ENCODE data around the gene DYNLT4. TPM values are rescaled to one million over a fixed set of nuclear protein-coding genes. Genes with fewer than 3 reads are reported as not detected.
A peak's percentile ranks its signal among the peaks of the same experiment; 100 is the strongest.
"Not testable (repeated sequence)": the region's sequence is repeated elsewhere in the genome, so short reads cannot be mapped to it uniquely, and the experiment has no call there.

The DYNLT4 gene
- total and polyA plus RNA-seq, 2 donors (not counting 3 experiments of a cell fraction or from before 2014, with no cell fraction given): 0.46 to 0.62 TPM

GRCh38 chr1:44811234-44811633, 4.1 kb upstream of the DYNLT4 start:
- POLR2A ChIA-PET: interaction anchor here (4.3 kb wide), 1 partner anchor 11 kb away, joined by 75 read pairs; the partner anchor contains the start of gene PLK3

GRCh38 chr1:44810762-44811105, 3.6 kb upstream of the DYNLT4 start:
- H2AFZ ChIP-seq (ENCODE audit: low read depth, low read length); H3K27me3 ChIP-seq (ENCODE audit: control insufficient read depth in 2 of 2, insufficient read depth in 2 of 2, low read length in 2 of 2); BruUV-seq (replicated peaks); H3K9me3 ChIP-seq (replicated peaks; ENCODE audit: control insufficient read depth, insufficient read depth, low read length); H3K9me1 ChIP-seq (replicated peaks; ENCODE audit: control insufficient read depth, extremely low read depth, insufficient read depth, low read length); FAIRE-seq; dilution Hi-C loops (cut with MboI; ENCODE audit: extremely low pct_ligation_motif_present, low sequenced_read_pairs); DNase-seq (ENCODE audit: low read depth, low spot score); H4K20me1 ChIP-seq (replicated peaks; ENCODE audit: control insufficient read depth, extremely low read depth, insufficient read depth, low read length): not testable (repeated sequence)
- Histone ChIP-seq H3K36me3 (ENCODE audit: control insufficient read depth in 2 of 2, extremely low read depth in 1 of 2, insufficient read depth in 2 of 2, low read length in 2 of 2) (peaks cover 5 to 15% of the 10 kb centered on the region in 2 experiments), H3K9ac (replicated peaks; ENCODE audit: extremely low read depth, insufficient read depth, low read length) (peak overlapping the region; percentile 99), H3K4me1 (ENCODE audit: control insufficient read depth, extremely low read depth, insufficient read depth, low read length) (peaks cover 66% of the 10 kb centered on the region), H3K4me2 (ENCODE audit: insufficient read depth, low read length) (peak overlapping the region; percentile 71), H3K79me2 (ENCODE audit: control insufficient read depth, insufficient read depth, low read length) (peaks cover 28% of the 10 kb centered on the region), H3K4me3 (replicated peaks in 1 of 3; ENCODE audit: insufficient read depth in 1 of 3, low read depth in 1 of 3, low read length in 3 of 3) (peak overlapping the region in 1 of 3 experiments; percentile 50), H3K27ac (ENCODE audit: insufficient read depth, low read depth, low read length) (peak overlapping the region; percentile 100)
- ChIA-PET POLR2A (interaction anchor here (4.3 kb wide), 2 partner anchors 10 kb away, joined by 75 to 97 read pairs; partner anchors contain the start of gene PLK3), CTCF (interaction anchor here (3.0 kb wide), 1 partner anchor 11 kb away, joined by 50 read pairs; the partner anchor contains the start of gene PLK3)
- intact Hi-C loops (cut with micrococcal nuclease): loop anchor here (1.0 kb wide), 1 partner anchor 9 kb away; no protein-coding TSS in a partner anchor

More at GRCh38 chr1:44811234-44811633, 4.1 kb upstream of the DYNLT4 start:
- Histone ChIP-seq H3K27me3 (ENCODE audit: control insufficient read depth in 2 of 2, insufficient read depth in 2 of 2, low read length in 2 of 2) (no peaks in the 10 kb centered on the region), H3K36me3 (ENCODE audit: control insufficient read depth in 2 of 2, extremely low read depth in 1 of 2, insufficient read depth in 2 of 2, low read length in 2 of 2) (peaks cover 7 to 17% of the 10 kb centered on the region in 2 experiments), H2AFZ (ENCODE audit: low read depth, low read length) (no peak overlapping the region), H3K9me1 (replicated peaks; ENCODE audit: control insufficient read depth, extremely low read depth, insufficient read depth, low read length) (no peaks in the 10 kb centered on the region), H3K4me1 (ENCODE audit: control insufficient read depth, extremely low read depth, insufficient read depth, low read length) (peaks cover 61% of the 10 kb centered on the region), H4K20me1 (replicated peaks; ENCODE audit: control insufficient read depth, extremely low read depth, insufficient read depth, low read length) (no peaks in the 10 kb centered on the region), H3K4me3 (replicated peaks in 1 of 3; ENCODE audit: insufficient read depth in 1 of 3, low read depth in 1 of 3, low read length in 3 of 3) (peak overlapping the region in 1 of 3 experiments; percentile 11), H3K9ac (replicated peaks; ENCODE audit: extremely low read depth, insufficient read depth, low read length) (peak overlapping the region; percentile 34), H3K4me2 (ENCODE audit: insufficient read depth, low read length) (peak overlapping the region; percentile 54), H3K79me2 (ENCODE audit: control insufficient read depth, insufficient read depth, low read length) (peaks cover 28% of the 10 kb centered on the region), H3K27ac (ENCODE audit: insufficient read depth, low read depth, low read length) (peak overlapping the region; percentile 70), H3K9me3 (replicated peaks; ENCODE audit: control insufficient read depth, insufficient read depth, low read length) (no peaks in the 10 kb centered on the region)
- CTCF ChIA-PET: interaction anchor here (1.4 kb wide), 1 partner anchor 11 kb away, joined by 7 read pairs; the partner anchor contains the start of gene PLK3
- peak; percentile 34 for DNase-seq (ENCODE audit: low read depth, low spot score)
- no TSS peak for BruUV-seq (replicated peaks)
- no peak for FAIRE-seq
- intact Hi-C loops (cut with micrococcal nuclease) (loop anchor here (1.0 kb wide), 1 partner anchor 8 kb away; no protein-coding TSS in a partner anchor), dilution Hi-C loops (cut with MboI; ENCODE audit: extremely low pct_ligation_motif_present, low sequenced_read_pairs) (no loop called here)
- TF ChIP-seq POLR2A (IDR thresholded peaks at IDR 0.05; ENCODE audit: low read depth, low read length) (no peak), GATA2 (IDR thresholded peaks at IDR 0.05; ENCODE audit: insufficient read depth, insufficient read length, low read depth, low read length) (no peak), MAX (IDR thresholded peaks at IDR 0.05; ENCODE audit: insufficient read depth, insufficient read length) (no peak), JUN (IDR thresholded peaks at IDR 0.05; ENCODE audit: borderline replicate concordance, insufficient read depth, insufficient read length, low read depth) (no peak), FOS (IDR thresholded peaks at IDR 0.05; ENCODE audit: borderline replicate concordance, insufficient read depth, low read length) (no peak), EZH2 (IDR thresholded peaks at IDR 0.05; ENCODE audit: borderline replicate concordance, low read depth, low read length, severe bottlenecking) (no peak), POLR2AphosphoS5 (IDR thresholded peaks at IDR 0.05; ENCODE audit: insufficient read depth, low read depth, low read length) (no peak), CTCF (IDR thresholded peaks at IDR 0.05; ENCODE audit: extremely low read depth in 1 of 2, insufficient read depth in 1 of 2, low read depth in 1 of 2, low read length in 2 of 2) (no peak), MYC (IDR thresholded peaks at IDR 0.05; ENCODE audit: low read depth, low read length) (no peak)
